Stimulated activated CD8-positive, alpha-beta memory T cell treated with anti-CD3 and anti-CD28 coated beads, Interleukin-4, amount 100 ng/mL, for 24 hours (primary cell): ENCODE measurements around the gene OPCML.

ENCODE experiments used
- DNase-seq: peaks from one replicate; pipeline ENCODE4 v3.0.0-alpha.2; 2020; ENCODE audit warnings: low read depth

Gene OPCML

DNA sequence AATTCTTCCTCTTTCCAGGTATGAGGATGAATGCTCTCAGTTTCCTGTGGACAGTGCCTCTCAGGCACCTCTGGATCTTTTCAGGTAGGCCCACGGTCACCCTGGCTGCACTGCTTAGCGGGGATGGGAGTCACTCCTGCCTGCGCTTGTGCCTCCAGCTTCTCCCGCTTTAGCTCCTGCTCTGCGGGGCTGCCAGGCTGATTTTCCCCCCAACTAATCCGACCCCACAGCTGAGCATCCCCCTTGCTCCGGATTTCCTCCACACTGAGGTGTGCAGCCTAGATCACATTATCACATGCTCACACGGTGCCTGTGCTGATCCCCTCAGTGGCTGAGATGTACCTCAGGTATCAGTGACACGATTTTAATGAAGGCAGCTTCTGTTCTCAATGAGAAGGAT, 879.1 kb downstream of the OPCML start:
- no peak for DNase-seq

GRCh38 chr11:132650969-132651720, 881.2 kb downstream of the OPCML start:
- DNase-seq = no peak

DNA sequence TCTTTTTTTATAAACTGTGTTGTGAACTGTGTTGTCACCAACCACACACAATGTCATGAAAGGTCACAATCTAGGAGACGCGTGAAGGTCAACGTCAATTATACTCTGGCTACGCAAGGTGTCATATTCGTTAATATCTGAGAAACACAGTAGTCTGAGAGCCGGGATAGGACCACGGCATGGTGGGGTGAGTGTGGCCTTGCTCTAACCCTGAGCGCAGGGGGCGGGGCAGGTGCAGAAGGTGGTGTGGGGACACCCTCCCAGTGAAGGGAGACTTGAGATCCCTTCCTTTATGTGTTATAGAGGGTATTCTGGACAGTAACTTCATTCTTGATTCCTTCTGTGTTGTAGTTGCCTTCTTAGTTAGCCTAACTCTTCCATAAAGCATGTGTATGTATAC, 883.0 kb downstream of the OPCML start:
- no peak for DNase-seq

- no peak for DNase-seq
These were observed 883.5 kb downstream of the OPCML start for GRCh38 chr11:132648851-132649250.

- DNase-seq = no peak
These were observed 885.4 kb downstream of the OPCML start for GRCh38 chr11:132646890-132647289.

- DNase-seq = no peak
These were observed 887.6 kb downstream of the OPCML start for GRCh38 chr11:132644520-132645239.

- DNase-seq = no peak
These were observed 889.1 kb downstream of the OPCML start for GRCh38 chr11:132643239-132643638.

DNA sequence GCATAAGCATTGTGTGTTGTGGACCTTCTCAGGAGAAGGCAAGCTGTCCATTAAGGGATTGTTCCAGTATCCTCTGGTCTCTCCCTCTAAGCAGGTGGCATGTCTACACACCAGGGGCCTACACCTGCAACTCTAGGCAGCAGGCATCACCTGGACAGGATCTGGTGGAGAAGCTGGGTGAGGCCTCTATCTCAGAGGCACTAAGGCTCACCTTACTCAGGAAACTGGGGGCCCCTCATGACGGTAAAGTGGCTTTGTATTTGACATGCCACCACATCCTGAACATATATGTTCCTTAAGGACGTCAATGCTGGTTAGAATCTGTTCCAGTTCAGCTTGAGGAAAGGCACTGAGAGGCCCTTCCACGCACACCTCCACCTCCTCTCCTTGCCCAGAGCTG, 891.3 kb downstream of the OPCML start:
- DNase-seq = no peak

DNA sequence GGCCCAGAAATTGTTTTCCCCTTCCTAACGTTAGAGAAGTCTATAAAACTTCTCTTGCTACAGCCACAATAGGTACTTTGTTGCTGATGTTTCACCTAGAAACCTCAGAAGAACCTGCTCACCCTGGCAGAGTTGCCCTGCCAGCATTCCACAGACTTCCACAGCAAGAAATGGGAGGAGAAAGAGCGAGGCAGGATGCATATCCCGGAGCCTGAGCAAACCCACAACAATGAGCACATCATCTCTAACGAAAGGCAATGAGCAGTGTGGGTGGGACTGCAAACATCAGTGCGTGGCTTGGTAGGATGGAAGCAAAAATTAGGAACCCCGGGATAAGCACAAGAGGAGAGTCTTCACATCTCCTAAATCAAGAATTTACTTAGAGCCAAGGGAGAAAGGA, 892.3 kb downstream of the OPCML start:
- no peak for DNase-seq

DNA sequence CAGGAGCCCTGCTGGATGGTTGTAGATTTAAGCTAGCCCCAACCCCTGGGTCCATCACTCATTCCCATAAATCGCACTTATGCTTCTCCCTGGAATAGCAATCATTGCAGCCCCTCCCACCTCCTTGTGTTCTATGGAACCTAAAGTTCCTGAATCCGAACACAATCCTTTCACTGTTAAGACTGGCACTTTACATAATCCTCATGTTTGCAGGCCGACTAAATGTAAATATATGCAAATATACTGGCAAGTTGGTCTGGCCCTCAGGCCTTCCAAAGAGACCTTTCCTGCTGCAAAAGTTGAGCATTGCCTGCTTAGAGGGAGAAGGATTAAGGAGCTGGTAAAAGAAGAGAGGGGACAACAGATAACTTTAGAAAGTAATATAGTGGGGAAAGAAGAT, 892.9 kb downstream of the OPCML start:
- no peak for DNase-seq

- no peak for DNase-seq
These were observed 893.9 kb downstream of the OPCML start for GRCh38 chr11:132638423-132638822.

GRCh38 chr11:132636523-132636922, 895.8 kb downstream of the OPCML start:
- DNase-seq = no peak

GRCh38 chr11:132632641-132633124, 899.6 kb downstream of the OPCML start:
- DNase-seq = no peak

- no peak for DNase-seq
These were observed 900.3 kb downstream of the OPCML start for GRCh38 chr11:132631989-132632388.

DNA sequence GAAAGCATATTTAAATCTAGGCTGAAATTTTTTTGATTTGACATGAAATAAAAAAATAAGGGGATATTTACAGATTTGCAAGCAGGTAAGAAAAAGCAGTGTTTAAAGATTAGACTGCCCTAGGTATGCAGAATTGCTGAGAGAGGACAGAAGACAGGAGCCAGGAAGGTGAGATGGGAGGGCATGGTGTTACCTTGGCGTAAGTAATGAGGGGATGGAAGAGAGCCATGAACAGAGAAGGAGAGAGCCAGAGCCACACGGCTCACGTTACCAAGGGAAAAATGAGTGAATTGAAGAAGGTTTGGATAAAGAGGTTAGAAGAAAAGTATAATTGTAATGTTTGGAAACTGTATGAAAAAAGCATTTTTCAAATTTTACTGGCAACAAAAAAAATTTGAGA, 904.3 kb downstream of the OPCML start:
- no peak for DNase-seq

- DNase-seq = no peak
These were observed 905.9 kb downstream of the OPCML start for GRCh38 chr11:132626446-132626845.

DNA sequence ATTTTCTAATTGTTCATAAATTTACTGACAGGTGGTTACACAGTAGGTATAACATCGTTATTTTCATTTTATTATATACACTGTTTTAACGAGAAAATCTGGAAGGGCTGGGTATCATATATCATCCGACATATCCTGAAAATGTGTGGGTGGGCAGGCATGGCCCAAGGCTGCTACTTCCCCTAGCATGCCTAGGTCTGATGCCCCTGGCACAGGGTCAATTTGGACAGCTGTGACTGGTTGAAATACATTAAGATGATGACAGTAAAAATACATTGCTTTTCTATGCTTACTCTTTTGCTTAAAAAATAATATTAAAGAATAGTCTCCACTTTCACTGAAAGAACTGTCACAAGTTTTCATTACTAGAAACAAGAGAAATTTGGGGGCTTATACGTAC, 908.8 kb downstream of the OPCML start:
- DNase-seq = no peak

DNA sequence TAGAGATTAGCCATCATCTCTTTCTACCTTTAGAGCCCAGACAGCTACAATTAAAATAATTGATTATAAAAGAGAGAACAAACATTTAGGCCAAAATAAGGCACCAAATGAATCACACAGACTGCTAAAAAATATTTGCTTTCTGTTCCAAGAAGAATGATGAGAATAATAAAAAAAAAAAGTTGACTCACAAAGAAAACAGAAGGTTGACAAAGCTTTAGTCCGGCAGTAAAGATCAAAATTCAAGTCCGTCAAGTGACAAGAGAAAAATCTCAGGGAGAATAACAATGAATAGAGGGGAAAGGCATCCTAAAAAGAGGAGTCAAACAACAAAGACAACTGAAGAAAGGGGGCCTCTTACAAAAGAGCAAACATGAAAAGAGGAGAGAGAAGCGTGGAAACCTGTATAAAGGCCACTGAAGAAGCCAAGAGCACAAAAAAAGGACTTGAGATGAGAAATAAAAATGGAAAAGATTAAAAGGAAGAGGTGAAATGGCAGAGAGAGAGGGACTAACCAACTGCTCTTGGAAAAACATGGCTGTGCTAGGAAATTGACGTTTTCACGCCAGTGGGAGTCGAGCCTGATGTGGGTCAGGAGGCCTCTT, 910.2 kb downstream of the OPCML start:
- no peak for DNase-seq

DNA sequence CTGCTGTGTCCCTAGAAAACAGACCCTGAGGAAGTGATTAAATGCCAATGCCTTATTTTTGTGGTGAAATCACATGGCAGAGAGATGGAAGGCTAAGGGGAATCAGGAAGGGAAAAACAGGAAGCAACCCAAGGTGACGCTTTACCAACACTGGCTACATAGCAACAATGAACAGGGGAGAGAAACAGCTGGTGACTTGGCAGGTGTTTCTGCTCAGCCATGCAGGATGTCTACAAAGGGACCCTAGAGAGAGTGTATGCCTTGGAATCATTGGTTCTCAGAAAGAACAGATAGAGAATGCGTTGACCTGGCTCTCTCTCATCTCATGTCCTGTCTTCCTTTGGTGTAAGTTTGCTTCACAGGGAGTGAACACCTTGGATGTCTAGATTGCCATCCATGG, 911.9 kb downstream of the OPCML start:
- DNase-seq = no peak

DNA sequence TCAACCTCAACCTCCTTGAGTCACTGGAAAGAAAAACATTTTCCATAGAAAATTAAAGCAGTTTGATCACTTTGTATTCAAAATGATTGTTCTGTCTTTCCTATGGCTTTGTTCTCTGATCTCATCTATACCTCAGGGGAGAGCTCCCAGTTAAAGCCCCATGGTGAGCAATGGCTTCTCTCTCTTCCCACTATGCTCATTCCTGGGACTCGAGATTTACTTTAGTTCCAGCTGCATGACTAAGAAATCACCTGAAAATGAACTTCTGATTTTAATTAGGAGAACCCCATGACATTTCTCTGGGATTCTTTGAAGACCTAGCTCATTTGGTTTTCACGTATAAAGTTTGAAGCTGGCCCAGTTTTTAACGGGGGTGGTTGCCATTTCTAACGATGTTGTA, 921.5 kb downstream of the OPCML start:
- DNase-seq = no peak

- DNase-seq = no peak
These were observed 922.1 kb downstream of the OPCML start for GRCh38 chr11:132610216-132610615.

DNA sequence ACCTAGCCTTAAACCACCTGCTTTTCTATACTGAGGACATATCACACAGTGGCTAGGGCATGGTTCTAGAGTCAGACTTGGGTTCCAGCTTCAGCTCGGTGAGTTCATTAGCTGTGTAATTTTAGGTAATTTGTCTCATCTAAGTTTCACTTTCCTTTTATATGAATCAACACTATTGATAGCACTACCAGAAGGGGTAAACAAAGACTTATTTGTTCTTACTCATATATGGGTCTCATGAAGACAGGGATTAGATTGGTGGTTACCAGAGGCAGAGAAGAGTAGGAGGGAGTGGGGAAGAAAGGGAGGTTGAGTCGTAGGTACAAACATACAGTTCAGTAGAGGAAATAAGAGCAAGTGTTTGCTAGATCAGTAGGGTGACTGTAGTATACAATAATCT, 924.7 kb downstream of the OPCML start:
- no peak for DNase-seq
